GM12892 (cell line): ENCODE measurements around the gene SH3RF1.
"Not testable (repeated sequence)": the region's sequence is repeated elsewhere in the genome, so short reads cannot be mapped to it uniquely, and the experiment has no call there.

Experiments used
- DNase-seq: peaks from one replicate; pipeline ENCODE4 v3.0.0; 2011; ENCODE audit not compliant: insufficient read length
- FAIRE-seq: peaks from 2 replicates; lab custom pipeline; 2011; peaks lifted over from hg19 to GRCh38; lab: Jason Lieb, UNC
- POLR2A ChIP-seq: IDR thresholded peaks from 2 replicates; pipeline ENCODE4 v1.6.1; 2011; ENCODE audit warnings: low read depth, low read length, control low read depth
- POLR2AphosphoS5 ChIP-seq: IDR thresholded peaks from 2 replicates; pipeline ENCODE4 v1.6.1; 2011; ENCODE audit warnings: low read depth, low read length, control low read depth
- TAF1 ChIP-seq: IDR thresholded peaks from 2 replicates; pipeline ENCODE4 v1.6.1; 2011; ENCODE audit warnings: low read depth, mild to moderate bottlenecking, control low read depth, low read length, borderline replicate concordance

The SH3RF1 gene

GRCh38 chr4:169201222-169202144, 69.3 kb downstream of the SH3RF1 start:
- DNase-seq (no peak), FAIRE-seq (peak; percentile 44)
- no peak for TF ChIP-seq POLR2A
- no peak for TF ChIP-seq POLR2AphosphoS5
- TF ChIP-seq TAF1: no peak

- TF ChIP-seq TAF1: no peak
- TF ChIP-seq POLR2A: no peak
- FAIRE-seq: no peak
These were observed 70.3 kb downstream of the SH3RF1 start for GRCh38 chr4:169200361-169201030.

DNA sequence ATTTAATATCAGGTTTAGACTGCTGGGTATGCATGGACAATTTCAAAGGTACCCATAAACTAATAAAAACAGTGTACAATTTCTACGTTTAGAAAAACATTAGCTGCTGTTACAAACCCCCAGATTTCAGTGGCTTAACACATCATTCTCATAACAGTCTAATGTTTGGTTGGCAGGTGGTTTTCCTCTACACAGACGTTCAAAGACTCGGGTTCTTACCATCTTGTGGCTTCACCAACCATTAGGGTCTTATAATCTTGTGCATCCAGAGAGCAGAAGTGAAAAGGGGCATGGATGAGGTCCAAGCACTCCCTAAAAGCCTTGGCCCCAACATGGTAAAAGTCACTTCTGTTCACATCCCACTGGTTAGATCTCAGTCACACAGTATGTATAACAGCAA, 71.6 kb downstream of the SH3RF1 start:
- TF ChIP-seq POLR2AphosphoS5: no peak
- TF ChIP-seq POLR2A: no peak
- no peak for TF ChIP-seq TAF1
- no peak for FAIRE-seq
- no peak for DNase-seq

More at GRCh38 chr4:169200361-169201030, 70.3 kb downstream of the SH3RF1 start:
- no peak for DNase-seq

DNA sequence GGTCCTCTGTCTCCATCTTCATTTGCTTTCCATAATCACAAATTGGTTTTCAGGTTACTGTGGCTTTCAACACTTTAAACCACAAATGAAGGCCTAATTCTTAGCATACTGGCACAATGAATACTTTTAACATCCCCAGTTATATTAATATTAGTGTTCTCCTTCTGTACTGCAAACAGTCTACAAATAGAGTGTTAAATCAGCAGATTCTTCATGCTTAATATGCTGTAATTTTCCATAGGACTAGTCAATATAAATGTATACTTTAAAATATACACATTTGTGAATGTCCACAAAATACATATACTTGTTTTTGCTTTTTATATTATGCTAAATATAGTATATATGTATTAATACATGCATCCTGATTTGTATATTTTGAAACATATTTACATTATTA, 72.6 kb downstream of the SH3RF1 start:
- FAIRE-seq (no peak), DNase-seq (no peak)

GRCh38 chr4:169197206-169197605, 73.5 kb downstream of the SH3RF1 start:
- not testable (repeated sequence) for FAIRE-seq, DNase-seq

More for the DNA sequence above, 72.6 kb downstream of the SH3RF1 start:
- no peak for TF ChIP-seq POLR2AphosphoS5
- TF ChIP-seq POLR2A: no peak
- TF ChIP-seq TAF1: no peak

DNA sequence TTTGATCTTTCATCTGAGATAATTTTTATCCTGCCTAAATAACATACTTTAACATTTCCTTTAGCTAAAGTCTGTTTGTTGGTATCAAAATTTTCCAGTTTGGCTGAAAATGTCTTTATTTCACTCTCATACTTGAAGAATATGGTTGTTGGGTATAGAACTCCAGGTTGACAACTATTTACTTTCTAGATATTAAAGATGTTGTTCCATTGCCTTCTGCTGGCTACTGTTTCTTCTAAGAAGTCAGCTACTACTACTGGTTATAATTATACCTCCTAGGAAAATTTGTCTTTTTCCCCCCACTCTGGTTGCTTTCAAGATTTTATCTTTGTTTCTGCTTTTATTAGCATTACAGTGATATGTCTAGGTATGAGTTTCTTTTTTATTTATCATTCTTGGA, 75.7 kb downstream of the SH3RF1 start:
- DNase-seq: no peak
- TF ChIP-seq TAF1 (no peak), POLR2A (no peak)
- no peak for FAIRE-seq

DNA sequence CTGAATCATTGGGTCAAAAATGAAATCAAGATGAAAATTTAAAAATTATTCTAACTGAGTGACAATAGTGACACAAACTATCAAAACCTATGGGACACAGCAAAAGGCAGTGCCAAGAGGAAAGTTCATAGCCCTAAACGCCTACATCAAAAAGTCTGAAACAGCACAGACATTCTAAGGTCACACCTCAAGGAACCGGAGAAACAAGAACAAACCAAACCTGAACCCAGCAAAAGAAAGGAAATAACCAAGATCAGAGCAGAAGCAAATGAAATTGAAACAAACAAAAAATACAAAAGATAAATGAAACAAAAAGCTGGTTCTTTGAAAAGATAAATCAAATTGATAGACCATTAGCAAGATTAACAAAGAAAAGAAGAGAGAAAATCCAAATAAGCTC, 80.8 kb downstream of the SH3RF1 start:
- DNase-seq: not testable (repeated sequence)
- peak; percentile 38 for FAIRE-seq

DNA sequence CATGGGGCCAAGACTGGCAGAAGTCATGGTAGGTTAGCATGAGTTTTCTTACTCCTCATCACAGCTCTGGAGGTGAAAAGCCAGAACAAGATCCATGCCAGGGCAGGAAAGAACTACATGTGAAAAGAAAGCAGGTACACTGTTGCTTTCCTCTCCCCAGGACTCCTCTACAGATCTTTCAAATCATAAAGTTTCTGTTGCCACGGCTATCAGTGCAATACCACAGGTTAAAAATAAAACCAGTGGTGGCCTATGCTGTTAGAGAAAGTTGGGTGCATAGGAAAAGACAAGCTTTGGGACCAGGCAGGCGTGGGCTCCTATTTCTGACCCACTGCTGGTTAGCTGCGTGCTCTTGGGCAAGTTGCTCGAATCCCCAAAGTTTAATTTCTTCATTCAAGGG, 81.4 kb downstream of the SH3RF1 start:
- FAIRE-seq (peak; percentile 69), DNase-seq (no peak)
- TF ChIP-seq POLR2AphosphoS5 (no peak), TAF1 (no peak), POLR2A (0 out of 2 replicates have a peak, but pooled peaks have one; percentile 26)

- no peak for DNase-seq
- no peak for TF ChIP-seq POLR2AphosphoS5
- peak; percentile 14 for FAIRE-seq
These were observed 82.6 kb downstream of the SH3RF1 start for GRCh38 chr4:169188204-169188603.

DNA sequence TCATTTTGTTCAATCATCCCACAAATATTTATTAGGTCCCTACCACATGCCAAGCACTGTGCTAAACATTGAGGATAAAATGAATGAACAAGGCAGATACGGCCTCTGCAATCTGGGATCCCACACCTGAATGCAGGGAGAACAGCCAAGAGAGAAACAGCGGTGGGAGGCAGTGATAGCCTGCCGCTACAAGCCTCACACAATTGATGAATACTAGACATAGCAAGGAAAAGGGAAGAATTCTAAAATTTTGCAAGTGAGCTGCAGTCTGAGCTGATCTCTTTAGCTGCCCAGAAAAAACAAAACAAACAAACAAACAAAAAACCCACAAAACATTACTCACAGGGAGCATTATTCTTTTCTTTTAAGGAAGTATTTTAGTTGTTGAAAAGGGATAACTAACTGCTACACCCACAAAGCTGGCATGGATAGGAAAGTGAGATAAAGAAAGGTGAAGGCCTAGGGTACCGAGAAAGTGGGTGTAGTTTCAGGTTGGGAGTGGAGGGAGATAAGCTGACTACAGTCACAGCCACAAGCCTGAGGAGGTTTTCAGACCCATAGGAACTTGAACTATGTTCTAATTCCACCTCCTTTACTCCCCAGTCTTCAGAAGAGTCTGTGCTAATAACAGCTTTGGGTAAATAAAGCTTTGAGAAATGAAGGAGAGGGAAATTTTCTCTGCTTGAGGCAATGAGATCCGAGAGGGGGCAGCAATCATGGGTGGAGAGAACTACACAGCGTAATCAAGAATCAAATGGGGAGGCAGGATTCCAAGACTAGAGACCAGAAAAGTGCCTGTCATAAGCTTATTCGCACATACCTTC, 85.4 kb downstream of the SH3RF1 start:
- DNase-seq (no peak), FAIRE-seq (no peak)
- no peak for TF ChIP-seq POLR2A
- no peak for TF ChIP-seq POLR2AphosphoS5
- no peak for TF ChIP-seq TAF1

GRCh38 chr4:169184686-169185085, 86.1 kb downstream of the SH3RF1 start:
- DNase-seq: no peak
- TF ChIP-seq TAF1: no peak
- no peak for FAIRE-seq

- no peak for TF ChIP-seq TAF1
- no peak for TF ChIP-seq POLR2A
- no peak for TF ChIP-seq POLR2AphosphoS5
- no peak for FAIRE-seq
- DNase-seq: no peak
These were observed 86.5 kb downstream of the SH3RF1 start for GRCh38 chr4:169184236-169184635.
